Upper lobe of left lung (tissue), 4 donors: ENCODE results near the gene ELF4.

Experiments
- POLR2A ChIP-seq, 4 donors: fragments of 450-650 bp; IDR thresholded peaks; one replicate each; pipeline ENCODE4 v1.5.1; 2016 to 2017; ENCODE audit warnings: antibody characterized with exemption in 4 of 4, mild to moderate bottlenecking in 2 of 4
- POLR2AphosphoS5 ChIP-seq, 2 donors: sonication (generic); formaldehyde crosslinking; IDR thresholded peaks; one replicate each; pipeline ENCODE4 v1.5.1; 2017; ENCODE audit warnings: antibody characterized with exemption in 2 of 2
- TF ChIP-seq, protein P1 (sequence below), 6 experiments: fragments of 450-650 bp in 4 of 6; fragments of 200-600 bp in 2 of 6; sonication (generic) in 2 of 6; IDR thresholded peaks; one replicate each; pipeline ENCODE4 v1.5.1; 2016 to 2019; ENCODE audit warnings: antibody characterized with exemption in 6 of 6

DNA sequence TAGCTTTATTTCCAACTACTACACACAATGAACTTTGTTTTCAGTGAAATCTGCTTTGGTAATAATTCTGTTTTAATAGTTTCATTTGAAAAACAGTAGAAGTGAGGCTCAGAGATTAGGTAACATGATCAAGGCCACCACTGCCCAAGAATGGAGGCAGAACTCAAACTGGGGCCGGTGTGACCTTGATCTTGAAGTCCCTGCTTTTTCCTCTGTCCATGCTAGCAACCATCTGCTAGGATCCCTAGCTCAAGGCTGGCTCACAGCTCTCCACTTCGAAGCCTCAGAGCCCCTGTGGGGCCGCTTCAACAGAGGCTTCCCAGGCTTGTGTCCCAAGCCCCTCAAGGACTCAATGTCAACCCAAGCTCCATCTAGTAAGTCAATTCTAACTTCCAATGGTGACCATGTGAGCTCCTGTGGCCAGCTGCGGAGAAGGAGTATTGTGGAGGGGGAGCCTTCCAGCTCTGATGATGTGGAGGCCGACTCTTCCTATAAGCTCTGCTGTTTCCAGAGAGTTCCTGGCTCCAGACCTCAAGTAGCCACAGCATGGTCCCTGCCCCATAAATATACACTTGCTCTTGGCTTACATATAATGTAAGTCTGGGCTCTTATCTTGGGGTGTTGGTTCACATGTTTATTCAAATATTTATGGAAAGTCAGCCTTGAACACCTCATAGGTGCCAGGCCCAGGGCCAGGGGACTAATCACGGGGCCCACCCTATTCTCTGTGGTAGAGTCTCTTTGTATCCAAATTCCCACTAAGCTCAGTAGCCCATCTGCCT, 14.9 kb downstream of the ELF4 start:
- TF ChIP-seq, protein P1, sequence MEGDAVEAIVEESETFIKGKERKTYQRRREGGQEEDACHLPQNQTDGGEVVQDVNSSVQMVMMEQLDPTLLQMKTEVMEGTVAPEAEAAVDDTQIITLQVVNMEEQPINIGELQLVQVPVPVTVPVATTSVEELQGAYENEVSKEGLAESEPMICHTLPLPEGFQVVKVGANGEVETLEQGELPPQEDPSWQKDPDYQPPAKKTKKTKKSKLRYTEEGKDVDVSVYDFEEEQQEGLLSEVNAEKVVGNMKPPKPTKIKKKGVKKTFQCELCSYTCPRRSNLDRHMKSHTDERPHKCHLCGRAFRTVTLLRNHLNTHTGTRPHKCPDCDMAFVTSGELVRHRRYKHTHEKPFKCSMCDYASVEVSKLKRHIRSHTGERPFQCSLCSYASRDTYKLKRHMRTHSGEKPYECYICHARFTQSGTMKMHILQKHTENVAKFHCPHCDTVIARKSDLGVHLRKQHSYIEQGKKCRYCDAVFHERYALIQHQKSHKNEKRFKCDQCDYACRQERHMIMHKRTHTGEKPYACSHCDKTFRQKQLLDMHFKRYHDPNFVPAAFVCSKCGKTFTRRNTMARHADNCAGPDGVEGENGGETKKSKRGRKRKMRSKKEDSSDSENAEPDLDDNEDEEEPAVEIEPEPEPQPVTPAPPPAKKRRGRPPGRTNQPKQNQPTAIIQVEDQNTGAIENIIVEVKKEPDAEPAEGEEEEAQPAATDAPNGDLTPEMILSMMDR (IDR thresholded peaks at IDR 0.05): no peak
- TF ChIP-seq POLR2AphosphoS5 (IDR thresholded peaks at IDR 0.05) (no peak), POLR2A (IDR thresholded peaks at IDR 0.05) (no peak)
